GM12872 (cell line): ENCODE results near the gene FRMD4A.

Experiments
- TF ChIP-seq, protein P1 (sequence below): IDR thresholded peaks from 3 replicates; pipeline ENCODE4 v1.5.1; 2011; ENCODE audit warnings: low read depth, mild to moderate bottlenecking, low read length, moderate library complexity; ENCODE audit not compliant: insufficient read depth

Gene FRMD4A

GRCh38 chr10:14089556-14090292 is 241.0 kb downstream of the FRMD4A start:
- TF ChIP-seq, protein P1, sequence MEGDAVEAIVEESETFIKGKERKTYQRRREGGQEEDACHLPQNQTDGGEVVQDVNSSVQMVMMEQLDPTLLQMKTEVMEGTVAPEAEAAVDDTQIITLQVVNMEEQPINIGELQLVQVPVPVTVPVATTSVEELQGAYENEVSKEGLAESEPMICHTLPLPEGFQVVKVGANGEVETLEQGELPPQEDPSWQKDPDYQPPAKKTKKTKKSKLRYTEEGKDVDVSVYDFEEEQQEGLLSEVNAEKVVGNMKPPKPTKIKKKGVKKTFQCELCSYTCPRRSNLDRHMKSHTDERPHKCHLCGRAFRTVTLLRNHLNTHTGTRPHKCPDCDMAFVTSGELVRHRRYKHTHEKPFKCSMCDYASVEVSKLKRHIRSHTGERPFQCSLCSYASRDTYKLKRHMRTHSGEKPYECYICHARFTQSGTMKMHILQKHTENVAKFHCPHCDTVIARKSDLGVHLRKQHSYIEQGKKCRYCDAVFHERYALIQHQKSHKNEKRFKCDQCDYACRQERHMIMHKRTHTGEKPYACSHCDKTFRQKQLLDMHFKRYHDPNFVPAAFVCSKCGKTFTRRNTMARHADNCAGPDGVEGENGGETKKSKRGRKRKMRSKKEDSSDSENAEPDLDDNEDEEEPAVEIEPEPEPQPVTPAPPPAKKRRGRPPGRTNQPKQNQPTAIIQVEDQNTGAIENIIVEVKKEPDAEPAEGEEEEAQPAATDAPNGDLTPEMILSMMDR = no peak

DNA sequence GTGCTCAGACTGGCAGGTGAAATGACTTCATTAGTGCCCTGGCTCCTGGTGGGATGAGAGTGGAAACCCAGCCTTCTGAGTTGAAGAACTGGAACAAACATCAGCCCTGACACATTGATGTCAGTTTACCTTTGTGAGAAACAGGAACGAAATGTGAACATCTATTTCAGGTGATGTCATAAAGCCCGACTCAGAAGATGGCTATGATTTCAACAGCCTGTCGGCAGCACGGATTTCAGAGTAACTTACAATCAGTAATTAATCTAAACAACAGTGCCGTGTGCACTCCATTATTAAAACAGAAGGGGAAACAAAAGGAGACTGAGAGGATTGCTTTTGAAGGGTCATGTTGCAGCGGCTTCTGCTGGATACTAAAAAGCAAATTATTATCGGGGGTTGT is 243.2 kb downstream of the FRMD4A start:
- TF ChIP-seq, protein P1 = no peak

DNA sequence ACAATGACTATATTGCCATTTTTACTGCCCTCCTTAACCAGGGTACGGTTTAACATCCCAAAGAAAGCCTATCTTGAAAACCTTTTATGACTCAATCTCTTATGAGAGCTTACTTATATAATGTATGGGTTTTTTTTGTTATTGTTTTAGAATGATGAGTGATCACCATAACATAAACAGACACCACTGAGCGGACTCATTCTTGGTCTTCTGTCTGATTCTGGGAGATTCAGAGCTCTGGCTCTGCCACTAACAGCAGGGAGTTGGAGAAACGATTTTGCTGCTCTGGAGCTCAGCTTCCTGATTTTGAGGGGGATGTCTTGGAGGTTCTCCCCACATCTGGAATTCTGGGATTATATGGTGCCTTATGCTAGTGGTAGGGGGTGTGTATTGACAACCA is 244.1 kb downstream of the FRMD4A start:
- TF ChIP-seq, protein P1 = no peak

- TF ChIP-seq, protein P1 = no peak
These were observed 245.8 kb downstream of the FRMD4A start for GRCh38 chr10:14084875-14085274.

GRCh38 chr10:14080795-14081194 is 249.9 kb downstream of the FRMD4A start:
- TF ChIP-seq, protein P1 = no peak

DNA sequence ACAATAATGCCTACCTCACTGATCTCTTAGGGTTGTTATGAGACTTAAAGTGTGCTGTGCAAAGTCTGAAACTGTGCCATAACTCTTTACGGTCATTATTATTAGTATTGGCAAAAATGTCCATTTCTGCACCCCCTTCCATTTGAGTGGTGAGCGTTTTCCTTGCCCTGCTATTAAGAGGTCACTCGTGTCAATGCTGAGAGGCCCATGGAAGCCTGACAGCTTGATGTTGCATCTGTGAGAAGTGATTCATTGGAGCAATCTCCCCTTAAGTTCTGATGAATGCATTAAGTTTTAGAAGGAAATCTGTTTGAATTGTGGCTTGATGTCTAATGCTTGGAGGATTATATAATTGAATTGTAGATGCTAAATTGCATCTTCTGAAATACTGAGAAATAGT is 253.3 kb downstream of the FRMD4A start:
- TF ChIP-seq, protein P1 = no peak

DNA sequence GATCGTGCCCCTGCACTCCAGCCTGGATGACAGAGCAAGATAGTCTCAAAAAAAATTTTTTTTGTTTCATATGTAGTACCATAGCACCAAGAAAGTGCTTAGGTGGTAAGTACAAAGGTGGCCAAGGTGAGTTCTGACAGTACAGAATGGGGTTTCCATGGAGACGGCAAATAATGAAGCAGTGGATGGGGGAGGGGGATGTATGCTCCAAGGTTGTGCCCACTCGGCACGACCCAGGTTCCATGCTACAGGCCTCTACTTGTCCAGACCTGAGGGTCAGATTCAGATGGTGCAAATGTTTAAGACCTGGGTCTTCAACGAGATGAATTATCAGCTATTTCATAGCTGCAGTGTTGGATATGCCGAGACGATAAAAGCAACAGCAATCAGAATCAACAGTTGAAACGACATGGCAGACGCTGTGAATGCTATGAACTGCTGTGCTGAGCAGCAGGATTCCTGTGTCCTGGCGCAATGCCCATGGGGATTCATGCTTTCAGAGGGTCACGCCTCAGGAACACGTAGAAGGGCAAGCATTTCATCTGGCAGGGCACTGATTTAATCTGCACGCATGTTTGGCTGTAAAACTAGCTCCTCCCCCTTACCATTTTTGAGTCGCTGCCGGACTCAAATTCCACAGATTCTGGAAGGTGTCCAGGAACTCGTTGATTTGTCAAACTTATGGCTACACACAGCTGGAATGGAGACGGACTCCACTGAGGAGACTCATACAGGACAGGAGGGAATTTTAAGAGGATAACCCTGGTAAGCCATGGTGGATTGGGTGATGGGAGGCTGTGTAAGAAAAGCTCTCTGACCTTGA is 256.5 kb downstream of the FRMD4A start:
- TF ChIP-seq, protein P1 = no peak
